Right kidney (tissue), 9 donors: ENCODE measurements around the gene CYP20A1.
"Not testable (repeated sequence)": the region's sequence is repeated elsewhere in the genome, so short reads cannot be mapped to it uniquely, and the experiment has no call there.

Experiments used
- DNase-seq: peaks from one replicate; pipeline ENCODE4 v3.0.0-alpha.2; 2016
- long read RNA-seq, 8 donors: transcript quantifications; one replicate each; lab custom pipeline, GENCODE V29; 2026

CYP20A1 gene, protein sequence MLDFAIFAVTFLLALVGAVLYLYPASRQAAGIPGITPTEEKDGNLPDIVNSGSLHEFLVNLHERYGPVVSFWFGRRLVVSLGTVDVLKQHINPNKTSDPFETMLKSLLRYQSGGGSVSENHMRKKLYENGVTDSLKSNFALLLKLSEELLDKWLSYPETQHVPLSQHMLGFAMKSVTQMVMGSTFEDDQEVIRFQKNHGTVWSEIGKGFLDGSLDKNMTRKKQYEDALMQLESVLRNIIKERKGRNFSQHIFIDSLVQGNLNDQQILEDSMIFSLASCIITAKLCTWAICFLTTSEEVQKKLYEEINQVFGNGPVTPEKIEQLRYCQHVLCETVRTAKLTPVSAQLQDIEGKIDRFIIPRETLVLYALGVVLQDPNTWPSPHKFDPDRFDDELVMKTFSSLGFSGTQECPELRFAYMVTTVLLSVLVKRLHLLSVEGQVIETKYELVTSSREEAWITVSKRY
- long read RNA-seq, donor 1, partial matches to known transcripts: 0 of 2 reads
- long read RNA-seq, donor 1, other reads (novel, unspliced or antisense): 0 of 2 reads
- long read RNA-seq, donor 2, partial matches to known transcripts: 0 of 6 reads
- long read RNA-seq, donor 2, other reads (novel, unspliced or antisense): 0 of 6 reads
- long read RNA-seq, donor 3, partial matches to known transcripts: 0 of 3 reads
- long read RNA-seq, donor 3, other reads (novel, unspliced or antisense): 0 of 3 reads
- long read RNA-seq, donor 4, partial matches to known transcripts: 0 of 3 reads
- long read RNA-seq, donor 4, other reads (novel, unspliced or antisense): 0 of 3 reads
- long read RNA-seq, donor 5, partial matches to known transcripts: 0 of 3 reads
- long read RNA-seq, donor 5, other reads (novel, unspliced or antisense): 0 of 3 reads
- long read RNA-seq, donor 6, partial matches to known transcripts: 0 of 3 reads
- long read RNA-seq, donor 6, other reads (novel, unspliced or antisense): 0 of 3 reads
- long read RNA-seq, donor 7, transcript CYP20A1-201 (13 exons, 1,949 nt): major isoform, 5 of 7 reads
- long read RNA-seq, donor 7, partial matches to known transcripts: 0 of 7 reads
- long read RNA-seq, donor 7, other reads (novel, unspliced or antisense): 0 of 7 reads
- long read RNA-seq, donor 8, partial matches to known transcripts: 0 of 8 reads
- long read RNA-seq, donor 8, other reads (novel, unspliced or antisense): 0 of 8 reads

DNA sequence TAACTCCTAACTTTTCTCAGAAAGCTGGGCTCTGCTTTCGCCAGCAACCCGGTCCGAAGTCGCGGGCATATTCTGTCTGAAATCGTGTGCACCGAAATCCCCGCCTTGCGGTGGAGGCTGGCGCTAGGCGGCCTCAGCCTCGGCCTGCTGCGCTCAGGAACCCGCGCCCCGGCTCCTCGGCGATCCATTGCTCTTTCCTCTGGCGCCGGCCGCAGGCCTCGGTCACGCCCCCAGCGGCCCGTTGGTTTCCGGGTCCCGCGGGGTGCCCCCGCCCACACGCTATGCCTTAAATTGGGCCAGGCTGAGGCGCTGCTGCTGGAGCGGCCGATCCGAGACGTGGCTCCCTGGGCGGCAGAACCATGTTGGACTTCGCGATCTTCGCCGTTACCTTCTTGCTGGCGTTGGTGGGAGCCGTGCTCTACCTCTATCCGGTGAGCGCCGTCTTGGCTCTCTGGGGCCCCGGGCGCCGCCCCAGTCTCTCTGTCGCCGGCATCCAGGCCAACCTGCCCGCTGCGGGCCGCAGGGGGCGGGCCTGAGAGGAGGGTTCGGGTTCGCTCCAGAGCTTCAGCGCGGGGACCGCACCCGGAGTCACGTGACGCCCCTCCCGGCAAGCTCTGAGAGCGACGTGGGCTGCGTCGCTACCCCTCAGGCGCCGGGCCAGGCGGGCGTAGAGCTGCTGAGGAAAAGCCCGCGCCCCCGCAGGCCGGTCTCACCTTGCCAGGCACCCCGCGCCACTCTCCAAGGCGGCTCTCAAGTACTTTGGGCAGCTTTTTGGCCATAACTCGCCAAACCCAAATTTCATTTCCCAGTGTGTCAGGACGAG is at the start of gene CYP20A1:
TSS of gene CYP20A1 (plus strand) at position 315 of the 823 bp plus-strand sequence. CDS start at position 360, 45 bp downstream.
- peak; percentile 100 for DNase-seq

GRCh38 chr2:203190547-203190946 is 48.3 kb upstream of the CYP20A1 start:
- DNase-seq: not testable (repeated sequence)

DNA sequence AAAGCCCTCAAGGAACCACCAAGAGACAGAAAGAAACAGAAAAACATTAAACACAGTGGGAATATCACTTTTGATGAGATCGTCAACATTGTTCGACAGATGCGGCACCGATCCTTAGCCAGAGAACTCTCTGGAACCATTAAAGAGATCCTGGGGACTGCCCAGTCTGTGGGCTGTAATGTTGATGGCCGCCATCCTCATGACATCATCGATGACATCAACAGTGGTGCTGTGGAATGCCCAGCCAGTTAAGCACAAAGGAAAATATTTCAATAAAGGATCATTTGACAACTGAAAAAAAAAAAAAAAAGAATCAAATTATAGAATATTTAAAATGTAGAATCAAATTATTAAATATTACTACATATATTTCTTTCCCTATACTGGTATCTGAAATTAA is 47.8 kb upstream of the CYP20A1 start:
- not testable (repeated sequence) for DNase-seq

- no peak for DNase-seq
These were observed 46.9 kb upstream of the CYP20A1 start for GRCh38 chr2:203191961-203192360.

DNA sequence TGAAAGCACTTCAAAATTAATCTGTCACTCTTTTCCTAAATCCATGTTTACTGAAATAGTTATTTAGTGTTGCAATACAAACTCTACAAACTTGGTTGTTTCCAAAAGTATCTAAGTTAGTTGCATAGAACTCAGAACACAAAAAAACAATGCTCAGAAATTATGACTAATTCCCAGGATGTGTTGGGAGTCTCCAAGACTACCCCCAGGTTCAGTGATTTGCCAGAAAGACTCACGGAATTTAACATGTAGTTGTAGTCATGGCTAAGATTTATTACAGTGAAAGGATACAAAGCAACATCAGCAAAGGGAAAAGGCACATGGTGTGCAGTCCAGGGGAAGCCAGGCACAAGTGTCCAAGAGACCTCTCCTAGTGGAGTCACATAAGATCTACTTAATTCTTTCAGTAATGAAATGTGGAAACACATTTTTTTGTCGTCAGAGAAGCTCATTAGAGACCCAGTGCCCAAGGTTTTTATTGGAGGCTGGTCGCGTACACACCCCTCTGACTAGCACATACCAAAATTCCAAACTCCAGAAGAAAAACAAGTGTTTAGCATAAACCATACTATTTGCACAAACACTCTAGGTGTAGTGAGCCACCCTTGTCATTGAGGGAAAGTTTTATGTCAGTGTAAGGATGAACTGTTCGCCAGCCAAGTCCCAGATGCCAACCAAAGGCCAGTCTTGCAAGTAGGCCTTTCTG is 43.3 kb upstream of the CYP20A1 start:
- no peak for DNase-seq

DNA sequence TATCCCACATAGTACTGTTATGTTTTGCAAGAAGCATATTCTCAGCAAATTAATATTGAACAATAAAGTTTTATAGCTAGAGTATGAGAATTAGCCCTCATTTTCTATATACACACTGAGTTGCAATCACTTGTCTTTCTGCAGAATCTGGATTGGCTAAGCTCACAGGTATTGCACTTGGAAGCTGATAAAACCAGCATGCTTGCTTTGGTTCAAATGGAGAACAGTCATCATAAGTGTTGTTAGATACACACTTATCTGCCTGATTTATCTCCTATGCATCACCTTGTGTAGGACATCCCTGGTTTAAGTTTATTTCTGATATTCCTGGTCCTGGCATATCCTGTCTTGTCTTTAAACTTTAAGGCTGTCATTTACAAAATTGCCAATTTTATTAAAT is 38.0 kb upstream of the CYP20A1 start:
- DNase-seq: no peak

DNA sequence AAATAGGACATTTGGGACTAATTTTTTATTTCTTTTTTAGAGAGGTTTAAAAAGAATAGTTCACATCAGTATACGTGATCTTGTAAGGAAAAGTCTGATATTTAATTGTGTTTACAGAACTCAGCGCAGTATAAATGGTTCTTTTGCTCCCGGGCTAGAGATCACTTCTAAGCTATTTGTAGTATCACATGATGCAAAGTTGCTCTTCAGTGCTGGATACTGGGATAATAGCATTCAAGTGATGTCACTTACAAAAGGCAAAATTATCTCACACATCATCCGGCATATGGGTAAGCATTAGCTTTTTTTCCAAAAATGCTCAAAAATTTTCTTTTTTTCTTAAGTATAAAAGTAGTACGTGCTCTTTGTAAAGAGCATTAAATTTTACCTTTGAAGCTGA is 37.4 kb upstream of the CYP20A1 start:
- no peak for DNase-seq

GRCh38 chr2:203209538-203209937 is 29.3 kb upstream of the CYP20A1 start:
- no peak for DNase-seq

GRCh38 chr2:203225423-203226039 is 13.3 kb upstream of the CYP20A1 start:
- peak; percentile 11 for DNase-seq

GRCh38 chr2:203229674-203230073 is 9.1 kb upstream of the CYP20A1 start:
- not testable (repeated sequence) for DNase-seq

GRCh38 chr2:203237346-203238238 is 1.2 kb upstream of the CYP20A1 start:
- peak; percentile 5 for DNase-seq

DNA sequence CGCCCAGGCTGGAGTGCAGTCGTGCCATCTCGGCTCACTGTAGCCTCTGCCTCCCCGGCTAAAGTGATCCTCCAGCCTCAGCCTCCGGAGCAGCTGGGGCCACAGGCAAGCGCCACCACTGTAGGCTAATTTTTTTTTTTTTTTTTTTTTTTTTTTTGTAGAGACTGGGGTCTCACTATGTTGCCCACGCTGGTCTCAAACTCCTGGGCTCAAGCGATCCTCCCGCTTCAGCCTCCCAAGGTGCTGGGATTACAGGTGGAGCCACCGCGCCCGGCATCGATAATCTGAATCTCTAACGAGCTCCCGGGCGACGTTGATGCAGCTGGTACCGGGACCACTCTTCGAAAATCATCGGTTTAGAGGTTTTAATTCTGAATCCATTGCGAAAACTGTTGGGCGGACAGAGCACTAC is 520 bp upstream of the CYP20A1 start:
- no peak for DNase-seq

GRCh38 chr2:203240491-203240890 is 1.7 kb downstream of the CYP20A1 start:
- no peak for DNase-seq

- DNase-seq: no peak
These were observed 3.7 kb downstream of the CYP20A1 start for GRCh38 chr2:203242518-203242917.

DNA sequence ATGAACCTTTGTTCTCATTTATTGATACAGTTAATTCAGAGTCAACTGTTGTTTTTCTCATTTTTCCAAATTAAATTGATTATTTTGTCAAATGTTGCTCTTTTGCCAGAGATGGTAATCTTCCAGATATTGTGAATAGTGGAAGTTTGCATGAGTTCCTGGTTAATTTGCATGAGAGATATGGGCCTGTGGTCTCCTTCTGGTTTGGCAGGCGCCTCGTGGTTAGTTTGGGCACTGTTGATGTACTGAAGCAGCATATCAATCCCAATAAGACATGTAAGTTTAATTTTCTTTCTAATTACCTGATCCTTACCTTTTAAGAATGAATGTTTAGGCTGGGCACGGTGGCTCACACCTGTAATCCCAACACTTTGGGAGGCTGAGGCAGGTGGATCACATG is 7.8 kb downstream of the CYP20A1 start:
- DNase-seq: no peak

DNA sequence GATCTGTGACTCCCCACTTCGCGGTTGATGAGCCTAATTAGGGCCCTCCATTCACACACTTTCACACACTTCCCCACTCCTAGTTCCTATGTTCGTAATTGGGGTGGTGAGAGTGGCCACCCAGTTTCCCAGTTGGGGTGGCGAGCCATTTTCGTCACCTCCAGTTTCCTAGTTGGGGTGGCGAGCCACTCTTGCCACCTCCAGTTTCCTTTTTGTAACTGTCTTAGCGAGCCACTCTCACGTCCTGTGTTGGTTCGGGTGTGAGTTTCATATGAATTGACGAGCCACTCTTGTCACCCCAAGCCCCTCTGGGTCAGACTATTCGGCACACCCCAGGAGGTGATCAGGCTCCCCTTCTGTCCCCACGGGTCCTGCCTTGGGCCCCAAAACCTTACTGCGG is 14.0 kb downstream of the CYP20A1 start:
- DNase-seq: no peak

- not testable (repeated sequence) for DNase-seq
These were observed 14.7 kb downstream of the CYP20A1 start for GRCh38 chr2:203253422-203254095.

GRCh38 chr2:203261326-203262159 is 22.7 kb downstream of the CYP20A1 start:
- DNase-seq: no peak
